ENCODE data around the gene CDRT4. TPM values are rescaled to one million over a fixed set of nuclear protein-coding genes. Genes with fewer than 3 reads are reported as not detected.

The CDRT4 gene
- total and polyA plus RNA-seq, 10 of the 15 experiments (the other 5 are each of a cell fraction or from before 2014, with no cell fraction given), result 0.11 to 1.3 (median 0.51) TPM; not detected in 3

DNA sequence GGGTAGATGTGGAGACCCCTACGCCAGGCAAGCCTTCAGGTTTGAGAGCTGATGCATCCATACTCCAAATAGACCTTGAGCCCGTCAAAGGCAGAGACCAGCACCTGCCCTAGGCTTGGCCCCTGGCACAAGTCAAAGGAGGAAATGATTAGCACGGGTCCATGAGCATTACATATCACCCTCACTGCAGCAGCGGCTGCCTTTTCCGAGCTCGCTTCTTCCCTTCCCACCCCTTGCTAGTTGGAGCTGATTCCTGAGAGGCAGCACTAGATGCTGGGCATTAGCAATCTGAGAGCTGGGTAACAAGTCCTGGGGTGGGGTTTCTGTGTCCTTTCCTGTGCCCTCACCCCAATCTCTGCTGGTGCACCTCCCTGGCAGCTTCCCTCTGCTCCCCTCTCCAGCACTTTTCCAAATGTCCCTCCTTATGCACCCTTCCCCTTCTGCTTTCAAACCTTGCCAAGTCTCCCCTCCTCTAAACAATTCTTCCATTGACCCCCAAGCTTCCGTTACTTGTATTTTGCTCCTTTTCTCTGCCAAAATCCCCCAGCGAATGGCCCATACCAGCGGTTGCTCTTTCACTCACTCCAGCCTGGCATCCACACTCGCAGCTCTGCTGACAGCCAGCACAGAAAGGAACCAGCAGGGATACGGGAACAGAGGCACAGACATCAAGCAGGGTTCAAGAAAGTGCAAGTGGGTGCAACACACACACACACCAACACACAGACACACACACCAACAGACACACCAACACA, 3.0 kb downstream of the CDRT4 start:
- ChIA-PET RAD21 (ENCODE audit: unreplicated experiment) (no interaction called here), POLR2A (no interaction called here), SMC1A (ENCODE audit: uncharacterized antibody, unreplicated experiment) (no interaction called here), CTCF (no interaction called here)
- in situ Hi-C loops (cut with MboI), result no loop called here
- Histone ChIP-seq H3K9ac (ENCODE audit: control insufficient read depth, insufficient read depth, low read length) (no peak overlapping the region), H3K9me3 (replicated peaks; ENCODE audit: control insufficient read depth, insufficient read depth, low read length) (no peaks in the 10 kb centered on the region), H3K36me3 (ENCODE audit: control insufficient read depth in 2 of 2, insufficient read depth in 2 of 2, low read length in 1 of 2) (no peaks in the 10 kb centered on the region), H3K27me3 (replicated peaks in 1 of 2; ENCODE audit: control insufficient read depth in 2 of 2, insufficient read depth in 2 of 2, low read length in 1 of 2) (no peaks in the 10 kb centered on the region), H3K79me2 (ENCODE audit: control insufficient read depth, insufficient read depth, low read length) (no peaks in the 10 kb centered on the region), H4K20me1 (ENCODE audit: control insufficient read depth, insufficient read depth) (no peaks in the 10 kb centered on the region), H2AFZ (ENCODE audit: control insufficient read depth, low read depth, low read length) (no peak overlapping the region), H3K4me2 (ENCODE audit: control insufficient read depth, insufficient read depth) (no peak overlapping the region), H3K4me3 (no peak overlapping the region), H3K4me1 (ENCODE audit: control insufficient read depth, insufficient read depth, low read length) (no peaks in the 10 kb centered on the region), H3K27ac (ENCODE audit: control insufficient read depth, insufficient read depth) (no peak overlapping the region)
- intact Hi-C loops (cut with micrococcal nuclease; ENCODE audit: unreplicated experiment), result no loop called here
- 53% methylated on average over 11 of the region's 11 CpGs for WGBS (ENCODE audit: insufficient coverage, insufficient replicate concordance, low lambda C conversion rate, missing lambda C conversion rate)
- no TSS peak for BruUV-seq (replicated peaks)
- TF ChIP-seq HCFC1 (IDR thresholded peaks at IDR 0.05; ENCODE audit: low read length) (no peak), ZNF207 (IDR thresholded peaks at IDR 0.05; ENCODE audit: borderline replicate concordance) (no peak), CREB1 (IDR thresholded peaks at IDR 0.05; ENCODE audit: low read depth) (no peak), SUZ12 (IDR thresholded peaks at IDR 0.05; ENCODE audit: unreplicated experiment) (no peak), SPI1 (IDR thresholded peaks at IDR 0.05; ENCODE audit: borderline replicate concordance, insufficient read depth, low read depth, low read length) (no peak), CHD2 (IDR thresholded peaks at IDR 0.05; ENCODE audit: borderline replicate concordance, low read depth, low read length) (no peak), EED (IDR thresholded peaks at IDR 0.05; ENCODE audit: low read depth) (no peak), WRNIP1 (IDR thresholded peaks at IDR 0.05; ENCODE audit: borderline replicate concordance, low read depth, low read length) (no peak), FOXM1 (IDR thresholded peaks at IDR 0.05; ENCODE audit: low read depth, low read length) (no peak), SP1 (IDR thresholded peaks at IDR 0.05; ENCODE audit: low read depth, low read length) (no peak), NFYB (IDR thresholded peaks at IDR 0.05; ENCODE audit: insufficient read depth, low read depth, low read length) (no peak), YBX1 (IDR thresholded peaks at IDR 0.05) (no peak), ZNF384 (IDR thresholded peaks at IDR 0.05; ENCODE audit: borderline replicate concordance, low read depth, low read length) (no peak), BHLHE40 (IDR thresholded peaks at IDR 0.05; ENCODE audit: borderline replicate concordance in 1 of 2, low read depth in 2 of 2, low read length in 1 of 2) (no peak), NFXL1 (IDR thresholded peaks at IDR 0.05; ENCODE audit: borderline replicate concordance) (no peak)
- TF ChIP-seq, protein P1, sequence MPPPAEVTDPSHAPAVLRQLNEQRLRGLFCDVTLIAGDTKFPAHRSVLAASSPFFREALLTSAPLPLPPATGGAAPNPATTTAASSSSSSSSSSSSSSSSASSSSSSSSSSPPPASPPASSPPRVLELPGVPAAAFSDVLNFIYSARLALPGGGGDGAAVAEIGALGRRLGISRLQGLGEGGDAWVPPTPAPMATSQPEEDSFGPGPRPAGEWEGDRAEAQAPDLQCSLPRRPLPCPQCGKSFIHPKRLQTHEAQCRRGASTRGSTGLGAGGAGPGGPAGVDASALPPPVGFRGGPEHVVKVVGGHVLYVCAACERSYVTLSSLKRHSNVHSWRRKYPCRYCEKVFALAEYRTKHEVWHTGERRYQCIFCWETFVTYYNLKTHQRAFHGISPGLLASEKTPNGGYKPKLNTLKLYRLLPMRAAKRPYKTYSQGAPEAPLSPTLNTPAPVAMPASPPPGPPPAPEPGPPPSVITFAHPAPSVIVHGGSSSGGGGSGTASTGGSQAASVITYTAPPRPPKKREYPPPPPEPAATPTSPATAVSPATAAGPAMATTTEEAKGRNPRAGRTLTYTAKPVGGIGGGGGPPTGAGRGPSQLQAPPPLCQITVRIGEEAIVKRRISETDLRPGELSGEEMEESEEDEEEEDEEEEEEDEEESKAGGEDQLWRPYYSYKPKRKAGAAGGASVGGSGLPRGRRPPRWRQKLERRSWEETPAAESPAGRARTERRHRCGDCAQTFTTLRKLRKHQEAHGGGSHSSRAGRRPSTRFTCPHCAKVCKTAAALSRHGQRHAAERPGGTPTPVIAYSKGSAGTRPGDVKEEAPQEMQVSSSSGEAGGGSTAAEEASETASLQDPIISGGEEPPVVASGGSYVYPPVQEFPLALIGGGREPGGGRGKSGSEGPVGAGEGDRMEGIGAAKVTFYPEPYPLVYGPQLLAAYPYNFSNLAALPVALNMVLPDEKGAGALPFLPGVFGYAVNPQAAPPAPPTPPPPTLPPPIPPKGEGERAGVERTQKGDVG (CRISPR knock-in tag; IDR thresholded peaks at IDR 0.05), result no peak
- TF ChIP-seq, protein P2, sequence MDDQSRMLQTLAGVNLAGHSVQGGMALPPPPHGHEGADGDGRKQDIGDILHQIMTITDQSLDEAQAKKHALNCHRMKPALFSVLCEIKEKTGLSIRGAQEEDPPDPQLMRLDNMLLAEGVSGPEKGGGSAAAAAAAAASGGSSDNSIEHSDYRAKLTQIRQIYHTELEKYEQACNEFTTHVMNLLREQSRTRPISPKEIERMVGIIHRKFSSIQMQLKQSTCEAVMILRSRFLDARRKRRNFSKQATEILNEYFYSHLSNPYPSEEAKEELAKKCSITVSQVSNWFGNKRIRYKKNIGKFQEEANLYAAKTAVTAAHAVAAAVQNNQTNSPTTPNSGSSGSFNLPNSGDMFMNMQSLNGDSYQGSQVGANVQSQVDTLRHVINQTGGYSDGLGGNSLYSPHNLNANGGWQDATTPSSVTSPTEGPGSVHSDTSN (IDR thresholded peaks at IDR 0.05; ENCODE audit: insufficient replicate concordance, low read depth, low read length), result no peak
- no peak for ATAC-seq
- no peak for DNase-seq (ENCODE audit: low read depth, low spot score)
- FAIRE-seq, result no peak
